Fibroblast of skin of right biceps (primary cell): ENCODE results near the gene TBRG4.
"Not testable (repeated sequence)": the region's sequence is repeated elsewhere in the genome, so short reads cannot be mapped to it uniquely, and the experiment has no call there.

ENCODE experiments used
- DNase-seq: peaks from one replicate; pipeline ENCODE4 v3.0.0-alpha.2; 2013

The TBRG4 gene

GRCh38 chr7:45111298-45112223 is at the start of gene TBRG4:
Gene TBRG4 (minus strand): TSS chr7:45111697. CDS start chr7:45109237, 2,460 bp downstream.
- peak; percentile 94 for DNase-seq

DNA sequence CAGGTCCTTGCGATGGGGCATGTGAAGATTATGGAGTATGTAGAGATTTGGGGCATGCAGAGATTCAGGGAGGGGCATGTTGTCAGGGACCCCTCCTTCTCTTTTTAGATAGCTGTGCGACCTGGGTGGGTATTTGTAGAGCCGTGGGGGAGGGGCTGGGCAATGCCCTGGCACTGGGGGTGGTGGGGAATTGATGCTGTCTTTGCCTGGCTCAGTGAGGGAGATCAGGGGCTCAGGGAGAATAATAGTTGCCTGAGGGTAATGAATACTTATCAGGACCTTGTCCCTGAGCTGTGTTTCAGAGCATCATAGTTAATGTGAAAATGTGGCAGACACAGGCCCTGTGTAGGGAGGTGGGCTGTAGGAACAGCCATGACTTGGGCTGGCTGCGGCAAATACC is 49.6 kb upstream of the TBRG4 start:
- DNase-seq, result no peak

DNA sequence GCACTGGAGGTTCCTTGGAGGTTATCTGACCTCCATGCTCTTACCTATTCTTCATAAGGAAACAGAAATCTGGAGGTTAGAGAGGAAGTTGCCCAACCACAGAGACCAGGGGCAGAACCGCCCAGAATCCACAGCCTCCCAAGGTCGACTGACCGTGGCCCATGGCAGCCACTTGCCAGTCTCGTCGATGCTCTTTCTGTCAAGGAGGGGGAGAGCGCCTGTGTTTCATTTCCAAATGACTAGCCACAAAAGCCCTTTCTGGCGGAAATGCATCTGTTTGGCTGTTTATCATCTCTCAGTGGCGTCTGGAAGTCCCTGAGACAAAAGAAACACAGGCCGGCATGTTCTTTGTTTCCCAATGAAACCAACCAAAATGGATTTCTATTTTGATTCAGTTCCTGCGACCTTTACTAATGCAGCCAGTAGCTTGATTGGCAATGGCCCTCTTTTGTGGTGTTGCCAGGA is 49.0 kb upstream of the TBRG4 start:
- no peak for DNase-seq

- no peak for DNase-seq
These were observed 47.8 kb upstream of the TBRG4 start for GRCh38 chr7:45159296-45159695.

DNA sequence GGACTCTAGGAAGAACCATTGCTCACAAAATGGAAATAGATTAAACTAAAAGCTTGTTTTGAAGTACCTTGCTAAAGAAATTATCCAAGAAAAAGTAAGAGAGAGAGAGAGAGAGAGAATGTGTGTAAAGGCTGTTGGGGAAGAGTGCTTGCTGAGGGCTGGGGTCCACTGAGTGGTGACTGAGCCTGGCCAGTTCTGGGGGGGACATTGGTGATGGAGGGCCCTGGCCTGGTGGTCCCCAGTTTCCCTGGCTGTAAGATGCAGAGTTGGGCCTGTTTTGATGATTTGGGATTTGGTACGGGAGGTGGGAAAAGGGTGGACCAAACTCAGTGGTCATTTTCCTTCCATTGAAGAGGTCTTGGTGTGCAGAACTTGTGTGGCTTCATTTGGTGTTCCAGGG is 47.0 kb upstream of the TBRG4 start:
- DNase-seq, result no peak

GRCh38 chr7:45157653-45158401 is 46.3 kb upstream of the TBRG4 start, which contains the start of gene RAMP3:
Gene RAMP3 (plus strand): TSS chr7:45157791. CDS start chr7:45157829, 38 bp downstream.
- no peak for DNase-seq

GRCh38 chr7:45157286-45157652 is 45.8 kb upstream of the TBRG4 start:
- no peak for DNase-seq

- DNase-seq, result no peak
These were observed 45.2 kb upstream of the TBRG4 start for GRCh38 chr7:45156516-45157272.

DNA sequence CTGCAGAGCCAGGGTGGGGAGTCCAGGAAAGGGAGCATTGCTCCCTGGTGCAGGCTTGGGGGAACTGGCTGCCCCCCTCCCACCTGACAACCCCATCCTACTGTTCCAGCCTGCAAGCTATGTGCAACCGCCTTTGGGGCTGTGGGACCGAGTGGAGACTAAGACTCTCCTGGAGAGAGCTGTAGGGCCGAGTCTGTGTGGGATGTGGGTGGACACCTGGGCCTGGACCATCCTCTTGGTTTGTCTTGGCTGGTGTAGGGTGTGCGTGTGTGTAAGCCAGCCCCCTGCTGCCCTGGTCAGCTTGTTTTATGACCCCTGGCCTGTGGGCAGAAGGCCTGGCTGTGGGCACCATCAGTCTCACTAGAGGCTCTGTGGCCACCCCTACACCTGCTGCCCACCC is 44.4 kb upstream of the TBRG4 start:
- no peak for DNase-seq

DNA sequence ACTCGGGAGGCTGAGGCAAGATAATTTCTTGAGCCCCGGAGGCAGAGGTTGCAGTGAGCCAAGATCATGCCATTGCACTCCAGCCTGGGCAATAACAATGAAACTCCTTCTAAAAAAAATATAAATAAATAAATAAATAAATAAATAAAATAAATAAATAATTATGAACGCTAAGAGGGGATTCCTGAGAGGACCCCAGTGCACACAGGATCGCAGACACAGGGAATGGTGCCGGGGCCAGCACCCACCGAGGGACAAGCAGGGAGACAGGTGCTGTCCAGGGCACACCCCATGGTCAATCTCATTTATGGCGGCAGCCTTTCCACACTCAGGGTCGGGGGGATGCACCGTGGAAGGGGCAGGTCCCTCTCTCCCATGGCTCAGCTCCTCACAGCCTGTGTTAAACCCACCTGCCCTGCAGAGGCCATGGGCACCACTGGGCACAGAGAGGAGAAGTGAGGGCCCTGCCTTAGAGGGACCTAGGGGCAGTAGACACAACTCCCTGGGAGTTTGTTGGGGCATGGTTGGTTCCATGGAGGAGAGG is 43.9 kb upstream of the TBRG4 start:
- DNase-seq, result no peak

GRCh38 chr7:45153861-45154260 is 42.4 kb upstream of the TBRG4 start:
- not testable (repeated sequence) for DNase-seq

- no peak for DNase-seq
These were observed 41.7 kb upstream of the TBRG4 start for GRCh38 chr7:45153233-45153632.

DNA sequence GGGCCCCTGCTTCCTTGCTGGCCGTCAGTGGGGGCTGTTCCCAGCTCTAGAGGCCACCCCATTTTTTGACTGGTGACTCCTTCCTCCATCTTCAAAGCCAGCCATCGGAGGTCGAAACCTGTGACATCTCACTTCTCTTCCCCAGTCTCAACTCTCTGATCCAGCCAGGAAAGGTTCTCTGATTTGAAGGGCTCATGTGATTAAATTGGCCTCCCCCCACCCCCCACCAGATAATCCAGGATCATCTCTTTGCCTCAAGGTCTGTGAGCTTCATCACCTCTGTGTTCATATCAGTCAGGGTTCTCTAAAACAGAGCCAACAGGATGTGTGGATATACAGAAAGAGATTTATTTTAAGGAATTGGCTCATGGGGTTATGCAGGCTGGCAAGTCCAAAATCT is 40.5 kb upstream of the TBRG4 start:
- no peak for DNase-seq

GRCh38 chr7:45151131-45151684 is 39.7 kb upstream of the TBRG4 start:
- no peak for DNase-seq

- DNase-seq, result no peak
These were observed 38.7 kb upstream of the TBRG4 start for GRCh38 chr7:45150199-45150598.

DNA sequence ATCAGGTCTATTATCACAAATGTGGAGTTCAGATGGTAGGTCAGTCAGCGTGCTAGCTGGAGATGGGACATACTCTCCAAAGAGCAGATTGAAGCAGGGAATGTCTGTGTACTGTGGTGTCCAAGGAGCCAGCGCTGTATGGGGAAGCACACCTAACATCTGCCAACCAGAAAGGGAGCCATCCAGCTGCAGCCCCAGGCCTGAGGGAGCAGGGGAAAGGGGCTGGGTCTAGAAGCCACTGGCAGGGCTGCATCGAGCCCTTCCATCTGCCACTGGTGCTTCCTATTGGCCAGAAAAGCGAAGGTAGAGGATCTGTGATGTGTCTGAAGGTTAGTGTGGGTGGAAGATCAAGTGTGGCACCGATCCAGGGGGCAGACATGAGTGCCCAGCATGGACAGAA is 38.1 kb upstream of the TBRG4 start:
- DNase-seq, result no peak

DNA sequence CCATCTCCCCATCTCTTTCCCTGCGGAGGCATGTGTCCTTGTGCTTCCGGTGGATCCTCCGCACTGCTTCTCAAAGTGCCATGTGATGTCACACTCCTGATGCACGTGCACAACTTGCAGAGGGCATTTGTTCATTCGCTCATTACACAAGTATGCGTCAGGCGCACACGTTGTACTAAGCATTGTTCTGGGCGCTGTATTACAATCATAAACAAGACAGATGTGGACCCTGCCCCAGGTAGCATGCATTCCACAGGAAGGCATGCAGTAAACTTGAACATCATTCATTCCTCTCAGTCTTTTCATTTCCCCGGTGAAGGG is 37.1 kb upstream of the TBRG4 start:
- no peak for DNase-seq

DNA sequence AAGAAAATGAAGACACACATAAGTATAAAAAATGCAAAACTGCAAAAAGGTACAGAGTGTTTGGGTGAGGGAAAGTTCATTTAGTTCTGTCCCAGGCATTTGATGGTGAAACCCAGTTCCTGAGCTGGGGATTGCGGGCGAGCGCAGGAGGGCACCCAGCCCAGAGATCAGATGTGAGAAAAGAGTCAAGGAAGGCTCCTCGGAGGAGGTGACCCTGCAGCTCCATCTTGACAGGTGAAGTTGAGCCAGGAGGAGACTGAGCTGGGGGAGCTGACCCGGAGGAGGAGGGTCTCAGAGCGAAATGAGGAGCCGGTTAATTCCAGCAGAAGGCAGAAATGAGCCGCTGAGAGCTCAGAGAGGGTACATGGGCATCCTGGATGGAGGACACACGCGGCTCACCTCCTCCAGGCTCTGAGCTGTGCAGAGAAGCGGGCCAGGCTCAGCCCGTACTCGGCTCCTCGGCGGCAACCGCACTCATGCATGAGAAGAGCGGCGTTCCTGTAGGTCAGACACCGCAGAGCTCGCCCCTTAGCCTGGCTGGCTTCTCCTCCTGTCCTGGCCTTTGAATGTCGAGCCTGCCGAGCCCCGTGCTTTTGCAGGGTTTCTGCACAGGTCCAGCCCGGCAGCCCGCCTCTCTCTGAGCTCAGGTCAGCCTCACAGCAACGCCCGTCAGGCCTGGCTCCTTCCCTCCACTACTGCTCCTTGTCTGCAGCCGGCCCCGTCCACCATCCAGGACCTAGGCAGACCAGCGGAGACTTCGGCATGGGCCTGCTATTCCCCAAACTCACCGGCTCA is 36.6 kb upstream of the TBRG4 start:
- DNase-seq, result no peak

GRCh38 chr7:45146531-45147379 is 35.3 kb upstream of the TBRG4 start:
- no peak for DNase-seq

DNA sequence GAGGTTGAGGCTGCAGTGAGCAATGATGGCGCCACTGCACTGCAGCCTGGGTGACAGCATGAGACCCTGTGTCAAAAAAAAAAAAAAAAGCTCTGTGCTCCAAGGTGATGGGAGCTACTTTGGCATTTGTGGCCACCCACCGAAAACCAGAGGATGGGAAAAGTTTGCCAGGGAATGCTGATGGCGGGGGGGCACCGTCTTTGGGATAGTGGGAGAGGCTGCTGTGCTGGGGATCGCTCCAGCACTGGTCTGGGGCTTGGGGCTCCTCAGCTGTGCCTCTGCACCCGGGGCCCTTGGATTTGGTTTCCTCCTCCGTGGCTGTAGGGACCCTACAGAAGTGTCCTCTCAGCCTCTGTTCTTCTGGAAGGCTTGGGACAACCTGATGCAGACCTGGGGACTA is 34.4 kb upstream of the TBRG4 start:
- DNase-seq, result no peak

DNA sequence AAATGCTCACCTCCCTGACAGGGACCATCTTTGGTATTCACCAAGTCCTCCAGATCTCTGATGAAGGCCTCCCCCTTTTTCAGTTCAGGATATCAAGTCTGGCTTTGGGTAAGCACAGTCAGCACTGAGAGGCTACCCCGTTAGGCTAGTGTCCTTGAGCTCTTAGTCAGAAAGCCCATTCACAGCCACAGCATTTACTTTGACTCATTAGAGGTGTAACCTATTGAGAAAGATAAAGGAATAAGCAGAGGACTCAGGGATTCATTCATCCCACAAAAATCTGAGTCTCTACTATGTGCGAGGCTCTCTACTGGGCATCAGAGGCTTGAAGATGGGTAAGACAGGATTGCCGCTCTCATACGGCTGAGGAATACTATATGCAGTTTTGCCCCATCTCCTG is 32.1 kb upstream of the TBRG4 start:
- peak; percentile 28 for DNase-seq
